HG03064 (cell line): Measurements from ENCODE around the gene CCDC7.
"Not testable (repeated sequence)": the region's sequence is repeated elsewhere in the genome, so short reads cannot be mapped to it uniquely, and the experiment has no call there.

Experiments used
- ATAC-seq: cut with Tn5 transposase; IDR thresholded peaks from one replicate; pipeline ENCODE4 v1.9.1; 2021; ENCODE audit warnings: low read depth; ENCODE audit not compliant: unreplicated experiment

The CCDC7 gene

GRCh38 chr10:32680803-32681557 lies 235.0 kb downstream of the CCDC7 start:
- ATAC-seq: no peak

- ATAC-seq: no peak
These were observed 238.4 kb downstream of the CCDC7 start for GRCh38 chr10:32684291-32684690.

- ATAC-seq: no peak
These were observed 241.2 kb downstream of the CCDC7 start for GRCh38 chr10:32687116-32687515.

GRCh38 chr10:32687546-32687945 lies 241.6 kb downstream of the CCDC7 start:
- no peak for ATAC-seq

GRCh38 chr10:32692174-32692573 lies 246.2 kb downstream of the CCDC7 start:
- ATAC-seq: no peak

- ATAC-seq: no peak
These were observed 247.6 kb downstream of the CCDC7 start for GRCh38 chr10:32693441-32693979.

GRCh38 chr10:32699683-32700082 lies 253.7 kb downstream of the CCDC7 start:
- ATAC-seq: not testable (repeated sequence)

- ATAC-seq: no peak
These were observed 267.6 kb downstream of the CCDC7 start for GRCh38 chr10:32713560-32713959.

GRCh38 chr10:32731527-32731926 lies 285.6 kb downstream of the CCDC7 start:
- ATAC-seq: no peak

- ATAC-seq: no peak
These were observed 293.0 kb downstream of the CCDC7 start for GRCh38 chr10:32738958-32739357.

GRCh38 chr10:32744321-32744720 lies 298.4 kb downstream of the CCDC7 start:
- no peak for ATAC-seq

GRCh38 chr10:32746869-32747268 lies 300.9 kb downstream of the CCDC7 start:
- no peak for ATAC-seq

GRCh38 chr10:32751582-32751981 lies 305.6 kb downstream of the CCDC7 start:
- no peak for ATAC-seq

- not testable (repeated sequence) for ATAC-seq
These were observed 309.0 kb downstream of the CCDC7 start for GRCh38 chr10:32754900-32755299.

- ATAC-seq: no peak
These were observed 325.3 kb downstream of the CCDC7 start for GRCh38 chr10:32771217-32771616.

- ATAC-seq: no peak
These were observed 327.2 kb downstream of the CCDC7 start for GRCh38 chr10:32773105-32773504.

- ATAC-seq: no peak
These were observed 341.0 kb downstream of the CCDC7 start for GRCh38 chr10:32786968-32787367.

GRCh38 chr10:32787690-32788284 lies 341.8 kb downstream of the CCDC7 start:
- no peak for ATAC-seq

- no peak for ATAC-seq
These were observed 342.4 kb downstream of the CCDC7 start for GRCh38 chr10:32788359-32788758.

- ATAC-seq: no peak
These were observed 344.5 kb downstream of the CCDC7 start for GRCh38 chr10:32790483-32790882.

GRCh38 chr10:32793033-32793432 lies 347.1 kb downstream of the CCDC7 start:
- no peak for ATAC-seq

GRCh38 chr10:32795598-32796183 lies 349.8 kb downstream of the CCDC7 start:
- no peak for ATAC-seq
